ENCODE data around the gene FRMD4A. TPM values are rescaled to one million over a fixed set of nuclear protein-coding genes. Genes with fewer than 3 reads are reported as not detected.
A peak's percentile ranks its signal among the peaks of the same experiment; 100 is the strongest.

The FRMD4A gene
- total RNA-seq, 2 donors from 2014 or later: 18.9 to 46.1 TPM

DNA sequence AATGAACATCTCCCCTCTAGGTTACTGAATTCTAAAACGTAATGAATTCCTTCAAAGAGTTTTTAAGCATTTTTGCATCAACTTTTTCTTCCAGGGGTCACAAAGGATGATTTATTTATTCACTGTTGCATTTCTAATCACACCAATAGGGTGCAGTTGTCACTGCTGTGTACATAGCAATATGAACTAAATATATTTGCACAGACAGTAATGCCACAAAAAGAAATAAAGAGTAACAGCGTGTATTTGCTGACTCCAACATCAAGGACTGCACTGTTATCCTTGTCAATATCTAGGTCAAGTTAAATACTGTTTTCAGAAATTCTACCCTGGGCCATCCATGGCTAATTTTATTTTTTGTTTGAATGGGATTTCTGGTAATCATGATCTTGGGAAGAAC is 138.0 kb downstream of the FRMD4A start:
- H3K36me3 ChIP-seq (replicated peaks in 1 of 2; ENCODE audit: insufficient read depth in 1 of 2, low read depth in 2 of 2): no peaks in the 10 kb centered on the region
- H3K4me1 ChIP-seq: peaks cover 7% of the 10 kb centered on the region
- WGBS, 2 donors: 62 to 72% methylated on average over 2 of the region's 2 CpGs
- no peaks in the 10 kb centered on the region for H3K27me3 ChIP-seq
- no peak overlapping the region for H3K27ac ChIP-seq
- no peak overlapping the region for H3K4me3 ChIP-seq
- intact Hi-C loops (cut with DNase I): loop anchor here (5.0 kb wide), 1 partner anchor 285 kb away; no protein-coding TSS in a partner anchor
- no peak for ATAC-seq
- H3K9me3 ChIP-seq: no peaks in the 10 kb centered on the region
- DNase-seq: no peak
- TF ChIP-seq, protein P1, sequence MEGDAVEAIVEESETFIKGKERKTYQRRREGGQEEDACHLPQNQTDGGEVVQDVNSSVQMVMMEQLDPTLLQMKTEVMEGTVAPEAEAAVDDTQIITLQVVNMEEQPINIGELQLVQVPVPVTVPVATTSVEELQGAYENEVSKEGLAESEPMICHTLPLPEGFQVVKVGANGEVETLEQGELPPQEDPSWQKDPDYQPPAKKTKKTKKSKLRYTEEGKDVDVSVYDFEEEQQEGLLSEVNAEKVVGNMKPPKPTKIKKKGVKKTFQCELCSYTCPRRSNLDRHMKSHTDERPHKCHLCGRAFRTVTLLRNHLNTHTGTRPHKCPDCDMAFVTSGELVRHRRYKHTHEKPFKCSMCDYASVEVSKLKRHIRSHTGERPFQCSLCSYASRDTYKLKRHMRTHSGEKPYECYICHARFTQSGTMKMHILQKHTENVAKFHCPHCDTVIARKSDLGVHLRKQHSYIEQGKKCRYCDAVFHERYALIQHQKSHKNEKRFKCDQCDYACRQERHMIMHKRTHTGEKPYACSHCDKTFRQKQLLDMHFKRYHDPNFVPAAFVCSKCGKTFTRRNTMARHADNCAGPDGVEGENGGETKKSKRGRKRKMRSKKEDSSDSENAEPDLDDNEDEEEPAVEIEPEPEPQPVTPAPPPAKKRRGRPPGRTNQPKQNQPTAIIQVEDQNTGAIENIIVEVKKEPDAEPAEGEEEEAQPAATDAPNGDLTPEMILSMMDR (IDR thresholded peaks at IDR 0.05): no peak
- TF ChIP-seq POLR2A (IDR thresholded peaks at IDR 0.05): no peak

DNA sequence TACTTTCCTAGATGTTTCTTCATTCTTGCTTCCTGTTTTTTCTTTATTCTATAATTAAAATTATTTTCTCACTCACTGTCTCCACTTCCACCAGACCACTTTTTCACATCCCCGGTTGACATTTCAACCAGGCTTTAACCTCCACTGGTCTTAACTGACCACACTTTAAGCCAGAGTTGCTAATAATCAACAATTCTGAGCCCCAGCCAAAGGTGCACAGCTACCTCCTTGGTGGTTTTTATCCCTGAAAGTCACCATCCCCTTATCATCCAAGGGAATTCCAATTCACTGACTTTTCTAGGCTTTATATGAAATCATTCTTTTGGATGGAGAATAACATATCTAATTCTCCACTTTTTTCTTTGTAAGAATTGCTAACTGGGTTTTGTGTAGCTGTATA is 138.9 kb downstream of the FRMD4A start:
- no peaks in the 10 kb centered on the region for H3K27me3 ChIP-seq
- DNase-seq: no peak
- no peaks in the 10 kb centered on the region for H3K9me3 ChIP-seq
- no peaks in the 10 kb centered on the region for H3K36me3 ChIP-seq (replicated peaks in 1 of 2; ENCODE audit: insufficient read depth in 1 of 2, low read depth in 2 of 2)
- H3K4me1 ChIP-seq: peaks cover 7% of the 10 kb centered on the region
- no peak overlapping the region for H3K27ac ChIP-seq
- no peak overlapping the region for H3K4me3 ChIP-seq
- 38 to 56% methylated on average over 1 of the region's 1 CpG for WGBS, 2 donors
- no peak for ATAC-seq
- TF ChIP-seq POLR2A (IDR thresholded peaks at IDR 0.05): no peak
- TF ChIP-seq, protein P1 (IDR thresholded peaks at IDR 0.05): no peak
- intact Hi-C loops (cut with DNase I): loop anchor here (5.0 kb wide), 1 partner anchor 285 kb away; no protein-coding TSS in a partner anchor

DNA sequence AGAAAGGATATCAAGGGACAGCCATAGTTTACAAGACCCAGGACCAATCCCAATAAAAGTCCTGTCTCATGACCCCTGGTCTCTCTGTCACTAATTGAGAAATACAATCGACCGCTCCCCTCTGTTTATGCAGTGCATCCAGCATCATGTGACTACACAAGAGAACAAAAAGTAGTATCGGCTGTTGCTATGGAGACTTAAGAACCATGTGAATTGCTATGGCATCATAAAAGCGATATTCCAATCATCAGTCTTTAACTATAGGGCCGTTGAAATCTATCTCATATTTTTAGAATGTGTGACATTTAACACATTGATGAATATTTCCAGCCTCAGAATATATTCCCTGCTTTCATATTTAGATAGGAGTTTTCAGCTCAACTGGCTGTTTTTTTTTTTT is 139.3 kb downstream of the FRMD4A start:
- Histone ChIP-seq H3K9me3 (no peaks in the 10 kb centered on the region), H3K4me3 (no peak overlapping the region), H3K36me3 (replicated peaks in 1 of 2; ENCODE audit: insufficient read depth in 1 of 2, low read depth in 2 of 2) (no peaks in the 10 kb centered on the region), H3K27me3 (no peaks in the 10 kb centered on the region), H3K27ac (no peak overlapping the region), H3K4me1 (peaks cover 7% of the 10 kb centered on the region)
- ATAC-seq (no peak), DNase-seq (no peak)
- WGBS, 2 donors: 84 to 85% methylated on average over 5 of the region's 5 CpGs
- intact Hi-C loops (cut with DNase I): loop anchor here (5.0 kb wide), 1 partner anchor 286 kb away; no protein-coding TSS in a partner anchor
- no peak for TF ChIP-seq POLR2A (IDR thresholded peaks at IDR 0.05)
- TF ChIP-seq, protein P1 (IDR thresholded peaks at IDR 0.05): no peak

DNA sequence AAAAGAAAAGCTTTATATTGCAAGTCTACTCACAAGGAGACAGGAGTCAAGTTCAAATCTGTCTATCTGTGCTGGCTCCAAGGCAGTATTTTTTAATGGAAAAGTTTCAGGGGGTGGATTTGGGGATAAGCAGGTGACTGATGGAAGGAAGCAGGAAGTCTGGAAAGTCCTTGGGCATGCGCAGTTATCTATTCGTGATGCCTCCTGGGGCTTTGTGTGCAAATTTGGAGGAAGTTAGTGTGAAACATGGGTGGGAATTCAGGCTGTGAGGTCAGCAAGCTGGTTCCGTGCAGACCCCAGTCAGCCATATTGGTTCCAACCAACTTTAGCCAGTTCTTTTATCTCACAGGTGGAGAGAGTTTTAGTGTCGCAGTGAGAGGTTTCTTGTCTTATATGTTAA is 140.0 kb downstream of the FRMD4A start:
- DNase-seq: no peak
- ATAC-seq: no peak
- TF ChIP-seq, protein P1 (IDR thresholded peaks at IDR 0.05): no peak
- TF ChIP-seq POLR2A (IDR thresholded peaks at IDR 0.05): no peak
- intact Hi-C loops (cut with DNase I): loop anchor here (5.0 kb wide), 1 partner anchor 287 kb away; no protein-coding TSS in a partner anchor
- Histone ChIP-seq H3K4me3 (no peak overlapping the region), H3K27me3 (no peaks in the 10 kb centered on the region), H3K4me1 (peaks cover 1% of the 10 kb centered on the region), H3K9me3 (no peaks in the 10 kb centered on the region), H3K27ac (no peak overlapping the region), H3K36me3 (replicated peaks in 1 of 2; ENCODE audit: insufficient read depth in 1 of 2, low read depth in 2 of 2) (no peaks in the 10 kb centered on the region)
- 66 to 78% methylated on average over 4 of the region's 4 CpGs for WGBS, 2 donors

DNA sequence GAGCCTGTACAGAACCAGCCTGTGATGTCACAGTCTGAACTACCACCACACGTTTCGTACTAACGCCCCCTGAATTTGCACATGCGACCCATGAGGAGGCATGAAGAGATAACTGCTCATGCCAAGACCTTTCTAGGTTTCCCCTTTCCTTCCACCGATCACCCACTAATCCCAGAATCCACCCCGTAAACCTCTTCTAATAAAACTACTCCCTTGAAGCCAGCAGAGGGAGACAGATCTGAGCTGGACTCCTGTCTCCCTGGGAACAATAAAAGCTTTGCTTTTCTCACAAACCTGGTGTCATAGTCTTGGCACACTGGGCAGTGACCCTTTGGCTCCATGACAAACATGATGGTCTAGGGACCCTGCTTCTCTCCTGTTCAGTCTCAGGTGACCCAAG is 144.5 kb downstream of the FRMD4A start:
- H3K4me1 ChIP-seq: no peaks in the 10 kb centered on the region
- WGBS, 2 donors: 87 to 88% methylated on average over 6 of the region's 6 CpGs

More for the DNA sequence above, 144.5 kb downstream of the FRMD4A start:
- no peak for ATAC-seq
- DNase-seq: no peak
- H3K4me3 ChIP-seq: no peak overlapping the region
- intact Hi-C loops (cut with DNase I): no loop called here
- H3K36me3 ChIP-seq (replicated peaks in 1 of 2; ENCODE audit: insufficient read depth in 1 of 2, low read depth in 2 of 2): no peaks in the 10 kb centered on the region
- H3K9me3 ChIP-seq: no peaks in the 10 kb centered on the region
- no peaks in the 10 kb centered on the region for H3K27me3 ChIP-seq
- H3K27ac ChIP-seq: no peak overlapping the region
- TF ChIP-seq, protein P1 (IDR thresholded peaks at IDR 0.05): peak in 1 of 7 experiments; percentile 29
- no peak for TF ChIP-seq POLR2A (IDR thresholded peaks at IDR 0.05)
